GM08714 (cell line): ENCODE measurements around the gene C5orf47.

ENCODE experiments used
- H3K4me3 ChIP-seq: fragments of 200-500 bp; sonication (Bioruptor generic); 2 replicates; pipeline ENCODE4 v1.5.1; 2014; ENCODE audit warnings: mild to moderate bottlenecking, low read length, inconsistent platforms
- ZNF274 ChIP-seq: IDR thresholded peaks from 2 replicates; pipeline ENCODE4 v1.6.1; 2012; ENCODE audit warnings: mild to moderate bottlenecking, low read depth, low read length

The C5orf47 gene

DNA sequence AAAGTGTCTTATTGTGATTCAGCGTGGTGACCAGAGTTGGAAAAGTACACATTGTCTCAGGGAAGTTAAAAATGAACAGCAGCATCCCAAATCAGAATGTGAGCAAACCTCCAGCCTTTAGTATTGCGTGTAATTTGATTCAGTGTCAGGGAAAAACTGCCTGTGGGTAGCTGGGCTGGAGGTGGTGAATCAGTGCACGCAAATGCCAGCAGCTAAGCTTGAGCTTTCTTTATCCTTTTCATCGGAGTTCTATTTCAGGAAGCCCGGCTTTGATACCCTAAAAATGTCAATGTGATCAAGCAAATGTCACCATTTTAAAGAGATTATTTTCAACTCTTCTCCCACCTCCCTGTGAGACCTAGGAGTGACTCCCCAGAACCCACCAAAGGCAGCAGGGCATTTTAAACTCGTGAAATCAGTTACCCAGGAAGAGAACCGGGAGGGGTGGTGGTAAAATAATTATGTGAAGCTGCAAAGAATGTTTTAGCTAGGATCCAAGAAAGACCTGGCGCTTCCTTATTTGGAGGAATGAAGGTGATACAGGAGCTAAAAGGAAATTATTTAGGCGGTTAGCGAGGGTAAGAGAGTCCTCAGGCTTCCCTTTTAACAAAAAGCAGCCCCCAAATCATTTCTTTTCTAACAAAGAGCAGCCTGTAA, 25.7 kb upstream of the C5orf47 start:
- no peak overlapping the region for H3K4me3 ChIP-seq

DNA sequence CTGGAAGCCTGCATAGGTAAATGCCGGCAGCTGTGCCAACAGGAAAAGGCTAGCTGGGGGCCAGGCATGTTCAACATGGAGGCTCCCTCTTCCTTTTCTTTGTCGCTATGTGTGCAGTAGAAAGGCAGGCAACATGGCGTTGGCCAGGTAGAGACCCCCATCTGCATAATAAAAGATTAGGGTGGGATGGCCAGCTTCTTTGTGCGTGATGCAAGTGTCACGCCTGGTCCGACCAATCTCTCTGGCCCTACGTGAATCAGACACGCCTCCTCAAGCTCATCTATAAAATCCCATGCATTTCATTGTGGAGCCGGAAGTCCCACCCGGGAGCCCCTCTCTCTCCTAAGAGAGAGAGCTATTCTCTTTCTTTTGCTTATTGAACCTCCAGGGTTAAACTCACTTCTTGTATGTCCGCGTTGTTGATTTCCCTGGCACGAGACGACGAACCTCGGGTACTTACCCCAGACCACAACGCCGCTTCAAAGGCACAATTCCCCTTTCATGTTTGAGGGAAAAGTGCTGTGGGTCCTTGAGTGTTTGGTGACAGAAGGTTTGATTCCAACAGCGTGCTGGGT, 25.0 kb upstream of the C5orf47 start:
- H3K4me3 ChIP-seq = no peak overlapping the region
- TF ChIP-seq ZNF274 = no peak

More for the DNA sequence above, 25.7 kb upstream of the C5orf47 start:
- no peak for TF ChIP-seq ZNF274

- H3K4me3 ChIP-seq = no peak overlapping the region
- no peak for TF ChIP-seq ZNF274
Measured at GRCh38 chr5:173964506-173964905, 24.5 kb upstream of the C5orf47 start.

DNA sequence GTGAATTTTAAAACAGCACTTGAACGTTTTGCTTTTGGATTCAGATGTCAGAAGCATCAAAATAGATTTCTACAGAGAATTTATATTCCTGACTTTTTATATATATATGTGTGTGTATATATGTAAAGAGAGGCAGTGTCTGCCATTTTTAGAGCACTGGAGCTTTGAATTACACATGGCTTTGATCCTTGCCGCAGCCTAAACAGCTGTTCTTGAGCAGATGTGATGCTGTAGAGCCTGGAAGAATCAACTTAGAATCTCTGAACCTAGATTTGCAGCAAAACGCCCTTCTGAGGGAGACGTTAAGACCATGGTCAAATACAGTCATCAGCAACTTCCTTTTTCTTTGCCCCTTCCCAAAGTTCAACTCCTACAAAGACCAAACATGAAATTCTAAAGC, 21.7 kb upstream of the C5orf47 start:
- no peak for TF ChIP-seq ZNF274
- no peak overlapping the region for H3K4me3 ChIP-seq

GRCh38 chr5:173968154-173968797, 20.7 kb upstream of the C5orf47 start:
- H3K4me3 ChIP-seq = no peak overlapping the region
- no peak for TF ChIP-seq ZNF274

DNA sequence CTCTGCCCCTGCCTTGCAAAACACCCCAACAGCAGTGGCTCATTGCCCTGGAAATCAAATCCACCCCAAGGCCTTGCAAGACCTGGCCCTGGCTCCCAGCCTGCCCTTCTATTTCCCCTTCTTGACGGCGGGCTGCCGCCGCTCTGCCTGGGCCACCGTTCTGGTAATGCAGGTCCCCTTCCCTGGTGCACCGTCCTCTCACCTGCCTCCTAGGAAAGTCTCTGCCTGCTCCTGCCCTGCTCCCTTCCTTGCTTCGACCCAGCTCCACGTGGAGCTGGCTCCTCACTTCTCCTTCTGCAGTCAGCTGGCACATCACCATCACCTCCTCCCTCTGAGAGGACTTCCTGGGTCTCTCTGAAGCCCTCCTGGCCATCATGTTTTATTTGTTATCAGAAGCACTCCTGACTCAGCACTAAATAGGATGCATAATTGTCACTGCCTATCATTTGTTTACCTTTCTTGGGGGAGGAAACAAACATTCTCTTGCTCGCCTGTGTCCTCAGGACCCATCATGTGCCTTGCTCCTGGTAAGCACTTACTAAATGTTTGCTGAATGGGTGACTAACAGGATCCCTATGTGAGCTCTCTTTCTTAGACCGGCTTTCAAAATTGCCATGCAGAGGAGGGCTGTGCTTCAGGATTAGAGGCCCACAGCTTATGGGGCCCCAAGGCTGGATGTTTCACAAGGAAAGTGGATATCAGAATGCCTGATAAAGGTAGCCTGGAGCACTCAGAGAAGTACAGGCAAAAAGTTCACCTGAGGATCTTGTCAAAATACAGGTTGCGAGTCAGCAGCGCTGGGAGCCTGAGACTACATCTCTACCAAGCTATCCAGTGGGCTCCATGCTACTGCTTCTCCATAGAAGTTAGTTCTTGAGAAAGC, 19.6 kb upstream of the C5orf47 start:
- no peak overlapping the region for H3K4me3 ChIP-seq
- TF ChIP-seq ZNF274 = no peak

DNA sequence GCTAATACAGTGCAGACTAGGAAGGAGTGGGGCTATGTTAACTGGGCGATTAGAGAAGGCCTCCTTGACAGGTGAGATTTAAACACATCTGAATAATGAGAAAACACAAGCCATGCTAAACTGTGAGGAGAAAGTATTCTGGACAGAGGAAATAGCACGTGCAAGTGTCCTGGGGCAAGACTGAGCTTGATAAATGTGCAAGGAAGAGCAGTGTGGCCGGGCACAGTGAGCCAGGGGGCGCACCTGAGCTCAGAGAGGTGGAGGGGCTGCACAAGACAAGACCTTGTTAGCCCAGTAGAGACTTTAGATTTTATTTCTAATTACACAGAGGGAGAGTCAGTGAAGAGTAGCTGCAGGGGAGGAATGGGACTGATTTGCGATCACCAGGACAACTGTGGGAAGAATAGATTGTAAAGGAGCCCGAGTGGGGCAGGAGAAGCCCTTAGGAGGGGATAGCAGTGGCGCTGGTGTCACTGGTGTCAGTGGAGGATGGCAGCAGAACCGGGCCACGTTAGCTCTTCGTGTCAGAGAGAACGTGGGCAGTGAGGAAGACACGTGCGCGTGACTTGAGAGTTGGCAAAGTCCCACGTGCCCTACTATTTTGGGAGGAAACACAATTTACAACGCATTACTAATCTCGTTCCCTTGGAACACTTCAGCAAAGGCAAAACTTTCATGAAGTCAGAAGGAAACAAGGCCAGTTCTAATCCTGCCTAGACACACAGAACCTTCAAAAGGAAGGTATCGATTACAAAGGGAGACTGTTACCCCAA, 17.9 kb upstream of the C5orf47 start:
- H3K4me3 ChIP-seq = no peak overlapping the region
- no peak for TF ChIP-seq ZNF274

- H3K4me3 ChIP-seq = no peak overlapping the region
- TF ChIP-seq ZNF274 = no peak
Measured at GRCh38 chr5:173971681-173972345, 17.2 kb upstream of the C5orf47 start.

- no peak overlapping the region; the same call in 1 of the 2 replicates for H3K4me3 ChIP-seq
- no peak for TF ChIP-seq ZNF274
Measured at GRCh38 chr5:173972607-173972924, 16.4 kb upstream of the C5orf47 start.

DNA sequence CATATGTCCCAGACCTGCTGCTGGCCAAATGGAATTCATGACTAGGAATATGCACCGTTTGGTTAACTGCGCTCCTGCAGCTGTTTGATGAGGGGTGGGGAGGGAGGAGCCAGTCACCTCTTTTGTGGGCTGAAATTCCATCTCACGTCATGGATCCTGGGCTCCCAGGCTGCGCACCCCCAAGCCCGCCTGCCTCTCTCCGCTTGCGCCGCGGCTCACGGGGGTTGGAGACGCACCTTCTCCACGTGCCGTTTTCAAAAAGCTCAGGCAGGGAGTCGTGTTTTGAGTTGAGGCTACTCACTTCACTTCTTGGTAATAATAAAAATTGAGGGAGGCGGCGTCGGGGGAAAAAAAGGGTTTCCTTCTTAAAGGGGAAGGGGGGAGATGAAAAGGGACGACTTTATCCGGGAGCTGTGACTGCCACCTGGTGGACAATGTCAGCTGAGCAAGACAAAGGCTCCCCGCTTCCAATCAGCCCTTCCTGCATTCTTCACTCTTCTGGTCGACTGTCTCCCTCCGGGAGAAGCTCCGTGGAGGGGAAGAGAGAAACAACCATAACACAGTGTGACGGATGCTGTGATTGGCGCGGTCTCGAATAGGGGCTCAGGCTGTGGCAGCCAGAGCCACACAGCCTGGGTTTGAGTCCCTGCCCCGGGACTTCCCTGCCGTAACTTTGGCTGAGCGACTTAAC, 15.9 kb upstream of the C5orf47 start:
- no peak for TF ChIP-seq ZNF274
- peak overlapping the region; percentile 32; the same call in 1 of the 2 replicates for H3K4me3 ChIP-seq

DNA sequence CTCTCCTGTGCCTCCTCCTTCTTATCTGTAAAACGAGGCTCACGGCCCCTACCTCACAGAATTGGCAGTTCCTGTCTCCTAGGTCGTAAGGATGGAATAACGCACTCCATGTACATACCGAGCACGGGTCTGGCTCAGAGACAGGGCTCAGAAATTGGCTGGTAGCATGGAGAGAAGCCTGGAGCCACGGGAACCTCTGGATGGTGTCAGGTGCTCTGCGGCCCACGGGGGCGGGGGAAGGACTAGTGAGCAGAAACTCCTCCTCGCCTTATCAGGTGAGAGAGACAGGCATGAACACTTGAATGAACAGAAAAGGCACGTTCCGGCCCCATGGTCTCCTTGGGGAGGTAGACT, 15.4 kb upstream of the C5orf47 start:
- no peak for TF ChIP-seq ZNF274
- peak overlapping the region; percentile 32; the same call in 1 of the 2 replicates for H3K4me3 ChIP-seq

GRCh38 chr5:173974688-173975239, 14.2 kb upstream of the C5orf47 start:
- no peak for TF ChIP-seq ZNF274

More at GRCh38 chr5:173974688-173975239, 14.2 kb upstream of the C5orf47 start:
- H3K4me3 ChIP-seq = no peak overlapping the region
